Nephron progenitor cell (in vitro differentiated cells): ENCODE measurements around the gene HPS3.
"Not testable (repeated sequence)": the region's sequence is repeated elsewhere in the genome, so short reads cannot be mapped to it uniquely, and the experiment has no call there.

Source experiments
- DNase-seq: peaks from one replicate; pipeline ENCODE4 v3.0.0; 2021
- H3K27ac Mint-ChIP-seq: 2 replicates; pipeline ENCODE4 v1.8.0; 2021; ENCODE audit warnings: mild to moderate bottlenecking, moderate library complexity, mixed read lengths
- H3K27me3 Mint-ChIP-seq: 2 replicates; pipeline ENCODE4 v1.8.0; 2021; ENCODE audit warnings: mild to moderate bottlenecking, low read depth, mixed read lengths; ENCODE audit not compliant: poor library complexity
- H3K36me3 Mint-ChIP-seq: 2 replicates; pipeline ENCODE4 v1.8.0; 2021; ENCODE audit warnings: low read depth, mixed read lengths
- H3K4me1 Mint-ChIP-seq: 2 replicates; pipeline ENCODE4 v1.8.0; 2021; ENCODE audit warnings: mixed read lengths
- H3K4me3 Mint-ChIP-seq: 2 replicates; pipeline ENCODE4 v1.8.0; 2021; ENCODE audit warnings: mild to moderate bottlenecking, moderate library complexity, mixed read lengths
- H3K9me3 Mint-ChIP-seq: 2 replicates; pipeline ENCODE4 v1.8.0; 2021; ENCODE audit warnings: mild to moderate bottlenecking, moderate library complexity, mixed read lengths
- TF ChIP-seq, protein P1 (sequence below): fragments of 200-600 bp; sonication (generic); IDR thresholded peaks from 2 replicates; pipeline ENCODE4 v1.5.0; 2021; ENCODE audit warnings: antibody characterized with exemption

The HPS3 gene

DNA sequence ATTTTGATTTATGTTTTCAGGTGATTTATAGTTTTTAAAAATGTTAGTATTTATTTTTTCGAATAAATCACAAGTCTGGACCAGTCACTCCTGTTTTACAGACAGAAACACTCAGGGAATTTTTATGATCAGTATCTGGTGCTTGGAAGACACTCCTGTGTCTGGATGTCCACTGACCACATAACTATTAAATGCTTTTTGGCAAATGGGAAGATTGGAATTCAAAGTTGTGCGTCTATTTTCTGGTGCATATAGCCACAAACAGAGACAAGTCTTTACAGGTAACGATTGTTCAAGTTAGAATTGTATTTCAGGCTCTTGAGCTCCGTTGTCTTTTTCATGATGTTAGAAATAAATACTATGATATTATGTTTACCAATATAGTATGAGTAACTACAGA lies 80.0 kb downstream of the HPS3 start:
- Mint-ChIP-seq H3K4me3 (no peak overlapping the region), H3K36me3 (no peaks in the 10 kb centered on the region), H3K27me3 (peaks cover 3% of the 10 kb centered on the region), H3K27ac (no peak overlapping the region), H3K4me1 (no peaks in the 10 kb centered on the region), H3K9me3 (no peaks in the 10 kb centered on the region)
- TF ChIP-seq, protein P1, sequence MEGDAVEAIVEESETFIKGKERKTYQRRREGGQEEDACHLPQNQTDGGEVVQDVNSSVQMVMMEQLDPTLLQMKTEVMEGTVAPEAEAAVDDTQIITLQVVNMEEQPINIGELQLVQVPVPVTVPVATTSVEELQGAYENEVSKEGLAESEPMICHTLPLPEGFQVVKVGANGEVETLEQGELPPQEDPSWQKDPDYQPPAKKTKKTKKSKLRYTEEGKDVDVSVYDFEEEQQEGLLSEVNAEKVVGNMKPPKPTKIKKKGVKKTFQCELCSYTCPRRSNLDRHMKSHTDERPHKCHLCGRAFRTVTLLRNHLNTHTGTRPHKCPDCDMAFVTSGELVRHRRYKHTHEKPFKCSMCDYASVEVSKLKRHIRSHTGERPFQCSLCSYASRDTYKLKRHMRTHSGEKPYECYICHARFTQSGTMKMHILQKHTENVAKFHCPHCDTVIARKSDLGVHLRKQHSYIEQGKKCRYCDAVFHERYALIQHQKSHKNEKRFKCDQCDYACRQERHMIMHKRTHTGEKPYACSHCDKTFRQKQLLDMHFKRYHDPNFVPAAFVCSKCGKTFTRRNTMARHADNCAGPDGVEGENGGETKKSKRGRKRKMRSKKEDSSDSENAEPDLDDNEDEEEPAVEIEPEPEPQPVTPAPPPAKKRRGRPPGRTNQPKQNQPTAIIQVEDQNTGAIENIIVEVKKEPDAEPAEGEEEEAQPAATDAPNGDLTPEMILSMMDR = no peak
- DNase-seq = no peak

DNA sequence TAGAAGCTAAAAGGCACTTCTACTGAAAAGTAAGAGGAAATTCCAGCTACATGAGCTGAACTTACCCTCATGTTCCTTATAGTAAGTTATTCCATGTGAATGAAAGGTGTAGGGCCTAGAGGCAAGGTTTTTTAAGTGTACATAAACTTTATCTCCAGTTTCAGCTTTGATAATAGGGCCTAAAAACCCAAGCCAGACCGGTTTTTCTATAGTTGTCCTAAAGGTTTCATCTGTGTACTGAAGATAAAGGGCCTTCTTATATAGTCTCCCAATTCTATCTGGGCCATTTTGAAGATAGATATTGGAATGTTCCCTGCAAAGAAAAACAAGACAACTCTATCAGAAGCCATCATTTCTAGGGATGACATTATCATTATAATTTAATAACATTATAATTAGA lies 82.9 kb downstream of the HPS3 start:
- DNase-seq = no peak
- TF ChIP-seq, protein P1 = no peak
- no peaks in the 10 kb centered on the region for H3K36me3 Mint-ChIP-seq
- no peak overlapping the region for H3K27ac Mint-ChIP-seq
- peaks cover 5% of the 10 kb centered on the region for H3K27me3 Mint-ChIP-seq
- peaks cover 20% of the 10 kb centered on the region for H3K4me1 Mint-ChIP-seq
- no peak overlapping the region for H3K4me3 Mint-ChIP-seq
- no peaks in the 10 kb centered on the region for H3K9me3 Mint-ChIP-seq

DNA sequence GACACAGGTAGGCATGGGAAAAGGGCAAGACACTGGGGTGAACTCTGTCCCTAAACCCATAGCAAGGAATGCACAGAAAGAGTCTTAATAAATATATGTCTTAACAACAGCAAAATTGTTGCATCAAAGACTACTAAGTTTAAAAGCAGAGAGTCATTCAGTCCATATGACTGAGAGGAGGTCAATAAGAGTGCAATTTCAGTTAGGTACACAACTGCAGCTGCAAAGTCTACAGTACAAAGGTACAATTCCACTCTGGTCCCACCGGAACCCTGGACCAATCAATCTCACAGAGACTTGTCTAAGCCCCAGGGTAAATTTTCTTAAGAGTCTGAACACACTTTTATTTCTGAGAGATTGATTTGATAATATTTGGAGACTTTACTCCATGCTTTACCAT lies 85.3 kb downstream of the HPS3 start:
- Mint-ChIP-seq H3K27me3 (peaks cover 5% of the 10 kb centered on the region), H3K36me3 (no peaks in the 10 kb centered on the region), H3K4me1 (peaks cover 20% of the 10 kb centered on the region), H3K4me3 (no peak overlapping the region), H3K9me3 (peaks cover 5% of the 10 kb centered on the region), H3K27ac (peak overlapping the region; percentile 36)
- TF ChIP-seq, protein P1 = no peak
- no peak for DNase-seq

DNA sequence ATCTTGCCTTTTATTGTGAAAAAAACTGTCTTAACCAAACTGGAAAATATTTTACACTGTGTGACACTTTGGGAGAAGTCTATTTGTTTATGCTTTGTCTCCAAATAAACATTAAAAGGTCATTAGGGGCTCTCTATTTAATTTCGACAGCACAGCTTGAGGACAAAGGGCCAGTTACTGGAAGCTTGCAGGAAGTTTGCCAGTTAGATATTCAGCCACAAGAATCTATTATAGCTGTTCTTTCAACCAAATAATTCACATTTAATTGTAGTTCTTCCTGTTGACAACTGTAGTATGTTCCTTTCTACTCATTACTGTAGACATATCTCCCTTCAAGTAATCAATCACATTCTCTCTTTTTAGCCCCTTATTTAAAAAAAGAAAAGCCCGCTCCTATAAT lies 86.1 kb downstream of the HPS3 start:
- Mint-ChIP-seq H3K9me3 (peaks cover 5% of the 10 kb centered on the region), H3K4me1 (peaks cover 20% of the 10 kb centered on the region), H3K36me3 (no peaks in the 10 kb centered on the region), H3K27ac (no peak overlapping the region), H3K27me3 (peaks cover 5% of the 10 kb centered on the region), H3K4me3 (no peak overlapping the region)
- TF ChIP-seq, protein P1 = no peak
- DNase-seq = no peak

DNA sequence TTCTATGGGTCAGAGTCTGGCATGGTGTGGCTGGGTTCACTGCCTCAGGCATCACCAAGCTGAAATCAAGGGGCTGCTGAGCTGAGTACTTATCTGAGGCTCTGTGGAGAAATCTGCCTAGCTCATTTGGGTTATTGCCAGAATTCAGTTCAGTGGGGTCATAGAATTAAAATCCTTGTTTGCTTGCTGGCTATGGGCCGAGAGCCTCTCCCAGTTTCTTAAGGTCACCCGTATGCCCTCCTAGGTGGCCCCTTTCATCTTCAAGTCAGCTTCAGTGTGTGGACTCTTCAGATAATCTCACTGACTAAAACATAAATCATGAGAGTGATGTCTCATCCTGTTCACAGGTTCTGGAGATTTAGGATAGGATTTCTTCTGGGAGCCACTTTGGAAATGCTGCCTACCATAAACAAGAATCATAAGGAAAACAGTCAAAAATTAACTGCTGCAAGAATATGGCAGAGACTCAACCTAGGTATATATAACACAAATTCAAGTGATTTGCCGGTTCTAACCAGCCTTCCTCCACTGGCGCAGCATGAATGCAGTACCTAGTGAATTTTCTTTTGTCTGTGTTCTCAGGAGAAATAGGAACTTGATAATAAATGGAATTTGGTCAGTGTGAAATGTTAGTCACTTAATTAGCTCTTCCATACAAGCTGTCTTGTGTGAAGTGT lies 86.9 kb downstream of the HPS3 start:
- no peak overlapping the region for H3K4me3 Mint-ChIP-seq
- no peak overlapping the region for H3K27ac Mint-ChIP-seq
- TF ChIP-seq, protein P1 = no peak
- H3K36me3 Mint-ChIP-seq = no peaks in the 10 kb centered on the region
- peaks cover 20% of the 10 kb centered on the region for H3K4me1 Mint-ChIP-seq
- peaks cover 5% of the 10 kb centered on the region for H3K9me3 Mint-ChIP-seq
- H3K27me3 Mint-ChIP-seq = peaks cover 5% of the 10 kb centered on the region
- DNase-seq = no peak

DNA sequence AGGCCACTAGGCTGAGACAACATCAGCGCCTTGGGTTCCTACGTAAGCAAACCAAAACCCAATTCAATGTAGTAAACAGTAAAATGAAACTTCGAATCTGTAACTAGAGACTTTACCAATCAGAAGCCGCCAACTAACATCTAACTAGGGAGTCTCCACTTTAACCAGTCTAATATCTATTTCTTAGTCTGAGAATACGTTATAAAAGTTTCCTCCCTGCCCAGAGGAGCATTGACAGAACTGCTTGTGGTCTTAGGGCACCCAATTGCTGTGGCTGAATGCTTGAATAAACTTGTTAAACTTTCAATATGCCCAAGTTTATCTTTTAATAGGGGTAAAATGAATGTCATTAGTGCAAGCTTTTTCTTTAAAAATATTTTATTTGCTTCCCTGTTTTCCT lies 87.9 kb downstream of the HPS3 start:
- no peak for DNase-seq
- TF ChIP-seq, protein P1 = no peak
- no peak overlapping the region for H3K4me3 Mint-ChIP-seq
- peaks cover 20% of the 10 kb centered on the region for H3K4me1 Mint-ChIP-seq
- H3K36me3 Mint-ChIP-seq = no peaks in the 10 kb centered on the region
- H3K9me3 Mint-ChIP-seq = peaks cover 5% of the 10 kb centered on the region
- H3K27me3 Mint-ChIP-seq = peaks cover 5% of the 10 kb centered on the region
- no peak overlapping the region for H3K27ac Mint-ChIP-seq

DNA sequence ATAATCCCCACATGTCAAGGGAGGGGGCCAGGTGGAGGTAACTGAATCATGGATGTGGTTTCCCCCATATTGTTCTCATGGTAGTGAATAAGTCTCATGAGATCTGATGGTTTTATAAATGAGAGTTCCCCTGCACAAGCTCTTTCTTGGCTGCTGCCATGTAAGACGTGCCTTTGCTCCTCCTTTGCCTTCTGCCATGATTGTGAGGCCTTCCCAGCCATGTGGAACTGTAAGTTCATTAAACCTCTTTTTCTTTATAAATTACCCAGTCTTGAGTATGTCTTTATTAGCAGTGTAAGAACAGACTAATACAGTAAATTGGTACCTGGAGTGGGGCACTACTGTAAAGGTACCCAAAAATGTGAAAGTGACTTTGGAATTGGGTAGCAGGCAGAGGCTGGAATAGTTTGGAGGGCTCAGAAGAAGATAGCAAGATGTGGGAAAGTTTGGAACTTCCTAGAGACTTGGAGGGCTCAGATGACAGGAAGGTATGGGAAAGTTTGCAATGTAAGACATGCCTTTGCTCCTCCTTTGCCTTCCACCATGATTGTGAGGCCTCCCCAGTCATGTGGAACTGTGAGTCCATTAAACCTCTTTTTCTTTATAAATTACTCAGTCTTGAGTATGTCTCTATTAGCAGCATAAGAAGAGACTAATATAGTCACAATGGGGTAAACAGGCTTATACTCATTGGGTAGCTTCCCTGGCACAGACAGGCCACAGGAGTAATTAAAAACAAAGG lies 90.1 kb downstream of the HPS3 start:
- not testable (repeated sequence) for H3K36me3 Mint-ChIP-seq, H3K27ac Mint-ChIP-seq, H3K4me3 Mint-ChIP-seq, H3K9me3 Mint-ChIP-seq, DNase-seq, H3K27me3 Mint-ChIP-seq
- peaks cover 19% of the 10 kb centered on the region for H3K4me1 Mint-ChIP-seq
